Stromal cell of bone marrow (primary cell): ENCODE data around the gene TP53.

ENCODE experiments used
- DNase-seq: peaks from one replicate; pipeline ENCODE4 v3.0.0-alpha.2; 2012; ENCODE audit warnings: low read depth

TP53 gene

GRCh38 chr17:7706631-7707354 is 19.5 kb upstream of the TP53 start:
- DNase-seq: no peak

GRCh38 chr17:7705269-7706255 is 18.3 kb upstream of the TP53 start:
- DNase-seq: no peak

- no peak for DNase-seq
These were observed 17.4 kb upstream of the TP53 start, which contains the start of gene EFNB3 for GRCh38 chr17:7704601-7705268. TSS of gene EFNB3 (plus strand) at chr17:7705202. CDS start at chr17:7705599, 397 bp downstream.

- no peak for DNase-seq
These were observed 16.5 kb upstream of the TP53 start for GRCh38 chr17:7703584-7704479.

GRCh38 chr17:7702776-7703175 is 15.5 kb upstream of the TP53 start:
- DNase-seq: no peak

GRCh38 chr17:7701681-7702080 is 14.4 kb upstream of the TP53 start:
- DNase-seq: no peak

GRCh38 chr17:7700510-7700909 is 13.2 kb upstream of the TP53 start:
- DNase-seq: no peak

- DNase-seq: no peak
These were observed 10.7 kb upstream of the TP53 start for GRCh38 chr17:7697828-7698588.

GRCh38 chr17:7695586-7695985 is 8.3 kb upstream of the TP53 start:
- no peak for DNase-seq

GRCh38 chr17:7688808-7689316 is 1.6 kb upstream of the TP53 start:
- no peak for DNase-seq

GRCh38 chr17:7687908-7688807 is 868 bp upstream of the TP53 start, which contains the start of gene WRAP53:
TSS of gene WRAP53 (plus strand) at chr17:7688477. CDS start at chr17:7688649, 172 bp downstream.
- peak; percentile 99 for DNase-seq

GRCh38 chr17:7686222-7687071 is 843 bp downstream of the TP53 start:
- DNase-seq: no peak

- DNase-seq: peak; percentile 93
These were observed 1.6 kb downstream of the TP53 start for GRCh38 chr17:7685533-7686221.

- DNase-seq: no peak
These were observed 2.3 kb downstream of the TP53 start for GRCh38 chr17:7684851-7685532.

GRCh38 chr17:7677388-7678067 is 9.8 kb downstream of the TP53 start:
- no peak for DNase-seq

GRCh38 chr17:7676533-7676932 is 10.8 kb downstream of the TP53 start:
- DNase-seq: no peak
